NK-92 (cell line): ENCODE measurements around the gene TOM1L1.
A peak's percentile ranks its signal among the peaks of the same experiment; 100 is the strongest.

ENCODE experiments used
- DNase-seq: peaks from one replicate; lab custom pipeline; 2025; ENCODE audit not compliant: unreplicated experiment; lab: John Stamatoyannopoulos, UW

Gene TOM1L1

DNA sequence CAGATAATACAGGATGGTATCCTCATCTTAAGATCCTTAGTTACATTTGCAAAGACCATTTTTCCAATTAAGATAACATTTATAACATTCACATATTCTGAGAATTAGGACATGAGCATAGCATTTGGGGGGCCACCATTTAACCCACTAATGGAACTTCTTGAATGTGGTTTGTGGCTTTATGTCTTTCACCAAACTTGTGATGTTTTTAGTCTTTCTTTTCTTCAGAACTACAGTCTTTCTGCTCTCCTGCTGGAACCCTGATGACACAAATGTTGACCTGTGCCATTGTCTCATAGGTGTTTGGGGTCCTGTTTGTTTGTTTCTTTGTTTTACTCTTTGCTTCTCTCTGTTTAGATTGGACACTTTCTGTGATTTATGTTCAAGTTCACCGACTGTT lies 44.6 kb downstream of the TOM1L1 start:
- no peak for DNase-seq

GRCh38 chr17:54945671-54946070 lies 45.0 kb downstream of the TOM1L1 start:
- no peak for DNase-seq

- no peak for DNase-seq
These were observed 46.7 kb downstream of the TOM1L1 start for GRCh38 chr17:54947396-54947795.

GRCh38 chr17:54948380-54948779 lies 47.7 kb downstream of the TOM1L1 start:
- no peak for DNase-seq

GRCh38 chr17:54950116-54950515 lies 49.5 kb downstream of the TOM1L1 start:
- no peak for DNase-seq

DNA sequence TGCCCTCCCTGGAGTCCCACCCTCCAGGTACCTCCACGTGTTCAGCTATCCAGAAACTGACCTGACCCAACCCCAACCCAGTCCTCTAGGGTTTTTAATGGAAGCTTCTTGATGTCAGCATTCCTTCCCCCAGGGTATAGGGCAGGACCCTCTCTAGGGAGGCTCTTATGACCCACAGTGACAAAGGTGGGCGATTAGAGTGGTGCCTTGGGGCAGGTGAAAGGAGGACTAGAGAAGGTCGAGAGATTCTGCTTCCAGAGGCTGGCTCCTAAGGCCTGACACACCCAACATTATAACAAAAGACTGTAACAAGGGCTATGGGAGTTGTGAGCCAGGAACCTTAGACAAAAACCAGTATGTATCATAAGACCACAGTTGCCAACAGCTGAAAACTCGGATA lies 50.6 kb downstream of the TOM1L1 start:
- DNase-seq: no peak

- DNase-seq: no peak
These were observed 56.1 kb downstream of the TOM1L1 start for GRCh38 chr17:54956791-54957190.

DNA sequence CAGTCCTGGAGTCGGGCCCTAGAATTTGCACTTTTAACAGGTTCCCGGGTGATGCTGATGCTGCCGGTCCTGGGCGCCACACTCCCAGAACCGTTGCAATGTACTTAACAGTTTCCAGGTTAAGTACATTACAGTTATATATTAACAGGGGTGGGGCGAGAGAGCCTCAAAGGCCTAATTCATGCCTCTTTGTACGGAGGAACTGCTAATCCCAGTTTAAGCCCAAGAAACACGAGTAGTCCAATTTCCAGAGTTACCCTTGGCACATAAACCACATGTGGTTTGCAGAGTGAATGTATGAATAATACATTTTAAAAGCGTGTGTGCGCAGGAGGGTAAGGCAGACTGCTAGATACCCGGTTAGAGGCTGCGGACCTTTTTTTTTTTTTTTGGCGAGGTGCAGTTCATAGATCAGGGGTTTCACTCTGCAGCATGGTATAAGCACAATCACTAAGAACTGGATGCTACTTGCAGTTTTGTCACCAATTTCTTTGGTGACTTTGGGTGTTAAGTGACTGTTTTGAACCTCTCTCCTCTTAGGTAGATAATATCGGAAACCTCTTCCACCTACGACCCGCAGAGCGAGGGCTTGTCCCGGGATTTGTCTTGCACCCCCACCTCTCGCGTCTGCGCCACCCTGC lies 67.1 kb downstream of the TOM1L1 start:
- no peak for DNase-seq

GRCh38 chr17:54968262-54968987 lies 67.8 kb downstream of the TOM1L1 start, which contains the start of the genes COX11 and STXBP4:
TSS of gene COX11 (minus strand) at chr17:54968654. CDS start at chr17:54968646, 8 bp downstream.
TSS of gene STXBP4 (plus strand) at chr17:54968765. CDS start at chr17:54986220, 17,455 bp downstream.
- peak; percentile 59 for DNase-seq

GRCh38 chr17:54968988-54969332 lies 68.3 kb downstream of the TOM1L1 start:
- DNase-seq: no peak

- no peak for DNase-seq
These were observed 69.3 kb downstream of the TOM1L1 start for GRCh38 chr17:54969658-54970572.

- no peak for DNase-seq
These were observed 70.5 kb downstream of the TOM1L1 start for GRCh38 chr17:54971147-54971546.

- no peak for DNase-seq
These were observed 71.2 kb downstream of the TOM1L1 start for GRCh38 chr17:54971901-54972300.

DNA sequence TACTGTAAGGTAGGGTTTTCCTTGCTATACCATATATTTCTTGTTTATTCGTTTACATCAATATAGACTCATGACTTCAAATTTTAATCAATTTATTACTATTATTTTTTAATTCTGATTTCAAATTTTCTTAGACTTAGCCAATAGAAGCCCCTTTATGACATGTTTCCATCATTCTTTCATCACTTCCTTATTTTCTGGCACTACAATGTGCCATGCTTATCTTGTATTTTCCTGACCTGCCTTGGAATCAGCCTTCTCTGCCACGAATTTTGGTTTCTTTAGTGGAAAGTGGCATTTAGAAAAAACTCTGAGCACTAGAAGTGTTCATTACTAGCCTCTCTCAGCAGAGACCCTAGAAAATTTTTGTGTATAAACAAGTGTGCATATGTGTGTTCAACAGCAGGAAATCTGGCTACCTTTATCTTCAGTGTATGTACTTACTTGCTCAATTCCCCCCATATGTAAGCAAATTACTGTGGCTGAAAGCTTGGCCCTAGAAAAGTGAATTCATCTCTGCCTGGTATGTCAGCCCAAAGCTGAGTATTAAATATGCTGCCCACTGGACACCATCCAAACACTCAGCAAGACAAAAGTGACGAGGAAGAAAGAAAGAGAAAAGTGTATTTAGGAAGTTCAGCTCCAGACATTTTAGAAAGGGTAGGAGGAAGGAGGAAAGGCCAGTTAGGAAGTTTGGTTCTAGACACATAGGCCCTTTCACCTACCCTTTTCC lies 71.9 kb downstream of the TOM1L1 start:
- no peak for DNase-seq

DNA sequence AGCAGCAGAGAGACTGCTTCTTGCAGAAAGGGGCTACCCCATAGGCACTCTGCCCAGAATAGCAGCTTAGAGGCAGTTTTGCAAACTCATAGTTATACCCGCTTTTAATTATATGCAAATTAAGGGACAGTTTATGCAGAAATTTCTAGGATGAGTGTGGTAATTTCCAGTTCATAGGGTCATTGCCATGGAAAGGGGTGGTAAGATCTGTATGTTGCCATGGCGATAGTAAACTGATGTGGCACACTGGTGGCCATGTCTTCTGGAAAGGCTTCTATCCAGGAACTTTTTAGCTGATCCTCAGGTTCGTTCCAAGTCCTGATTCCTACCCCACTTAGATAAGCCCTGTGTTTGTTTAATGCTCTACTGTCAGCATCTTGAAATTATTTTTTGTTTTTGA lies 74.1 kb downstream of the TOM1L1 start:
- no peak for DNase-seq

DNA sequence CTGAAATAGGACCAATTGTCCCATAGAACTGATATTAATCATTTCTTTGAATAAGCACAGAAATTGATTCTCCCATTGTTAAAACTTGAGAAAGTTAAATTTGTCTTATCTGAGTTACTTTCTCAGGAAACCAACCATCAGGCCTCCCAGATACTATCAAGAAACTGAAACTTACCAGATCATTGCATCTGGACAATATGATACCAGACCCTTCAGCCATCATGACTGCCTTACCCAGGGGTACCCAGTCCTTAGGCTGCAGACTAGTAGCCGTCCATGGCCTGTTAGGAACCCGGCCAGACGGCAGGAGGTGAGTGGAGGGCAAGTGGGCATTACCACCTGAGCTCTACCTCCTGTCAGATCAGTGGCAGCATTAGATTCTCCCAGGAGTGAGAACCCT lies 75.7 kb downstream of the TOM1L1 start:
- DNase-seq: no peak

DNA sequence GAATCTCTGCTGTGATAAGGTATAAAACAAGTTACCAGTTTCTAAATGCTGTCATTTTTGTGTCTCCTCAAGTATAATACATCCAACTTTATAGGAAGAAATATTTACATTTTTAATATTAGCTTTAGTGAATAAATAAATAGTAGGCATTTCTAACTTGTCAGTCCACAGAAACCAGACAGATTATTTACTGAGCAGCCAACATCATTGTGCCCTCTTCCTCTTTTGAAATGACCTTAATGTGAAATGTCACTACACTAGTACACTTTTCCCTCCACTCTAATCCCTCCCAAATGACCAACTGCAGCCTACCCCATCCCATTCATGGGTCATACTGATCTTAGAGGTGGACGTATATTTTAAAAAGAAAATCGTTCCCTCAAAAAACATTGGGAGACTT lies 77.1 kb downstream of the TOM1L1 start:
- no peak for DNase-seq

DNA sequence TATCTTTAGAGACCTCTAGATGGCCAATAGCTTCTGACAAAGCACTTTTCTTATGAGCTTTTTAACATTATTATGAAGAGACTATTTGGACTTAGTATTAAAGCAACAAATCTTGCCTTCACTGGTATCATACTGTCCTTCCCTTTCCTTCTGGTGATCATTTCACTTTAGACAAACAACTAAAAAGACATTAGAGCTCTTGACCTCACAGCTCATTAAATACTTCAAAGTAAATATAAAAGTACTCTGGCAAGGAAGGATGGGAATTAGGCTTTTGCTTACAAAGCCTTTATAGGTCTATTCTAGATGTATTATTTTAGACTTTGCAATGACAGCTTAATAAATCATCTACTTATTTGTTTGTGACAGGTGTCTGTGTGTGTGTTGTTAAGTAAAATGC lies 79.0 kb downstream of the TOM1L1 start:
- no peak for DNase-seq

GRCh38 chr17:54980375-54980774 lies 79.7 kb downstream of the TOM1L1 start:
- DNase-seq: no peak

GRCh38 chr17:54982399-54982798 lies 81.7 kb downstream of the TOM1L1 start:
- no peak for DNase-seq

GRCh38 chr17:54983260-54983659 lies 82.6 kb downstream of the TOM1L1 start:
- DNase-seq: no peak
